Transverse colon (tissue), 4 donors: ENCODE data around the gene AHNAK2.

Source experiments
- EP300 ChIP-seq: sonication (generic); formaldehyde crosslinking; IDR thresholded peaks from one replicate; pipeline ENCODE4 v1.6.1; 2017; ENCODE audit warnings: antibody characterized with exemption, low read depth
- POLR2A ChIP-seq: fragments of 450-650 bp; IDR thresholded peaks from one replicate; pipeline ENCODE4 v1.6.1; 2016; ENCODE audit warnings: antibody characterized with exemption, mild to moderate bottlenecking, moderate library complexity
- POLR2AphosphoS5 ChIP-seq, 3 donors: sonication (generic); formaldehyde crosslinking; IDR thresholded peaks; one replicate each; pipeline ENCODE4 v1.6.1; 2016; ENCODE audit warnings: antibody characterized with exemption in 3 of 3
- TF ChIP-seq, protein P1 (sequence below), 5 experiments: fragments of 200-600 bp in 3 of 5; fragments of 450-650 bp in 2 of 5; sonication (generic) in 3 of 5; IDR thresholded peaks; 1 replicate in 2 of 5; 2 replicates in 3 of 5; pipeline ENCODE4 v1.5.1; 2016 to 2017; ENCODE audit warnings: antibody characterized with exemption in 5 of 5, inconsistent platforms in 3 of 5, mild to moderate bottlenecking in 2 of 5, moderate library complexity in 1 of 5

DNA sequence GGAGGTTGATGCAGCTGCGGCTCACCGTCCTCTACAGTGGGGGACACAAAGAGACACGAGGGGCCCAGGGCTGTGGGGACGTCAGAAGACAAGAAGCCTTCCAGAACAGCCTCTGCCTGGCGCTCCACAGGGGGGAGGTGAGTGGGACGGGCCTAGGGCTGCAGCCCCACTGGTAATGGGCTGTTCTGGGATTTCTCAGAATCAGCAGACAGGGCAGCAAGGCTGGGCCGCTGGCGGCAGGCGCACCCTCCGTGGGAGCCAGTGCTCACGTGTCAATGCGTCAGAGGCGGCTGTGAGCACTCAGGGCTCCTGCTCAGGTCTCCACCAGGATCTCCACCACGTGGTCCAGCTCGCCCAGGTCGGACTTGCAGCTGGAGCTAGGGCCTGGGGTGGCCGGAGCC lies 32.7 kb upstream of the AHNAK2 start:
- TF ChIP-seq, protein P1, sequence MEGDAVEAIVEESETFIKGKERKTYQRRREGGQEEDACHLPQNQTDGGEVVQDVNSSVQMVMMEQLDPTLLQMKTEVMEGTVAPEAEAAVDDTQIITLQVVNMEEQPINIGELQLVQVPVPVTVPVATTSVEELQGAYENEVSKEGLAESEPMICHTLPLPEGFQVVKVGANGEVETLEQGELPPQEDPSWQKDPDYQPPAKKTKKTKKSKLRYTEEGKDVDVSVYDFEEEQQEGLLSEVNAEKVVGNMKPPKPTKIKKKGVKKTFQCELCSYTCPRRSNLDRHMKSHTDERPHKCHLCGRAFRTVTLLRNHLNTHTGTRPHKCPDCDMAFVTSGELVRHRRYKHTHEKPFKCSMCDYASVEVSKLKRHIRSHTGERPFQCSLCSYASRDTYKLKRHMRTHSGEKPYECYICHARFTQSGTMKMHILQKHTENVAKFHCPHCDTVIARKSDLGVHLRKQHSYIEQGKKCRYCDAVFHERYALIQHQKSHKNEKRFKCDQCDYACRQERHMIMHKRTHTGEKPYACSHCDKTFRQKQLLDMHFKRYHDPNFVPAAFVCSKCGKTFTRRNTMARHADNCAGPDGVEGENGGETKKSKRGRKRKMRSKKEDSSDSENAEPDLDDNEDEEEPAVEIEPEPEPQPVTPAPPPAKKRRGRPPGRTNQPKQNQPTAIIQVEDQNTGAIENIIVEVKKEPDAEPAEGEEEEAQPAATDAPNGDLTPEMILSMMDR (IDR thresholded peaks at IDR 0.05), result no peak
- TF ChIP-seq POLR2A (no peak), POLR2AphosphoS5 (IDR thresholded peaks at IDR 0.05) (peak in 2 of 3 donors; percentile 40 to 63), EP300 (no peak)
